Posterior vena cava (tissue), 2 donors: ENCODE data around the gene TNK1. TPM values are rescaled to one million over a fixed set of nuclear protein-coding genes. Genes with fewer than 3 reads are reported as not detected.
"Not testable (repeated sequence)": the region's sequence is repeated elsewhere in the genome, so short reads cannot be mapped to it uniquely, and the experiment has no call there.

Source experiments
- DNase-seq: peaks from one replicate; pipeline ENCODE4 v3.0.0-alpha.2; 2020; ENCODE audit warnings: low spot score
- intact Hi-C, 2 donors: fragments of 100-400 bp; cut with DNase I; formaldehyde crosslinking; loops; one replicate each; pipeline versions ENCODE4 v1.14.1 to v1.14.2; 2022 to 2023
- total RNA-seq, 2 donors: library from RNA; stranded (reverse); fragmentation: NEBNext Ultra II Directional; extraction: Animal tissue kit (Norgen Biotek cat#: 25700); gene quantifications; one replicate each; pipeline ENCODE4 v1.2.1, GENCODE V29; 2021
- donor health status: DM: yes; HTN: yes; CAD: no.
- donor health status: DM: yes; HTN: yes; CAD: no.

Gene TNK1
- total RNA-seq, 2 donors from 2014 or later: 1.6 to 1.8 TPM

GRCh38 chr17:7352910-7353635 lies 27.8 kb upstream of the TNK1 start:
- DNase-seq: no peak
- intact Hi-C loops: loop anchor here in 1 of 2 donors (10.0 kb wide), 2 partner anchors 82 to 212 kb away; partner anchors contain the start of genes FGF11, SENP3 and TMEM102

- no peak for DNase-seq
- intact Hi-C loops: loop anchor here in 1 of 2 donors (10.0 kb wide), 2 partner anchors 80 to 210 kb away; partner anchors contain the start of genes FGF11, SENP3 and TMEM102
Observed at GRCh38 chr17:7354262-7354843, 26.5 kb upstream of the TNK1 start.

DNA sequence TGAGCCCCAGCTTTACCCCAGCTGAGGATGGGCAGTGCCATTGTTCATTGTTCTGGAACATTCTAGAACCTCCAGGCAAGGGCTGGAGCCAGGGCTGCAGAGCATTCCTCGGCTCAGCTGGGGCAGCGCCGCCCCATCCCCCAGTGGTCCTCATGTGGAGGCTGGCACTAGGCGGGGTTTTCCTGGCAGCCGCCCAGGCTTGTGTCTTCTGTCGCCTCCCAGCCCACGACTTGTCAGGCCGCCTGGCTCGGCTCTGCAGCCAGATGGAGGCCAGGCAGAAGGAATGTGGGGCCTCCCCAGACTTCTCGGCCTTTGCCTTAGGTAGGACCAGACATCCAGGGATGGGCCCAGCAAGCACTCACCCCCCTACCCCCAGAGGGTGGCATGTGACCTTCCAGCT lies 25.8 kb upstream of the TNK1 start, which contains the start of gene TMEM95:
Gene TMEM95, plus strand, starts transcription at position 104 of the 400 bp plus-strand sequence. Its CDS starts 49 bp downstream, at position 153.
- DNase-seq: no peak
- intact Hi-C loops: loop anchor here in 1 of 2 donors (5.0 to 10.0 kb wide), 3 partner anchors 80 to 210 kb away; partner anchors contain the start of genes FGF11, SENP3 and TMEM102

- DNase-seq: no peak
- intact Hi-C loops: loop anchor here in 1 of 2 donors (5.0 to 10.0 kb wide), 3 partner anchors 79 to 209 kb away; partner anchors contain the start of genes FGF11, SENP3 and TMEM102
Observed at GRCh38 chr17:7355573-7355972, 25.3 kb upstream of the TNK1 start.

- intact Hi-C loops: loop anchor here in 1 of 2 donors (5.0 to 10.0 kb wide), 3 partner anchors 79 to 209 kb away; partner anchors contain the start of genes FGF11, SENP3 and TMEM102
Observed at GRCh38 chr17:7356072-7356549, 24.8 kb upstream of the TNK1 start.

GRCh38 chr17:7356756-7357155 lies 24.1 kb upstream of the TNK1 start:
- intact Hi-C loops: loop anchor here in 1 of 2 donors (5.0 to 10.0 kb wide), 3 partner anchors 78 to 208 kb away; partner anchors contain the start of genes FGF11, SENP3 and TMEM102
- DNase-seq: no peak

More at GRCh38 chr17:7356072-7356549, 24.8 kb upstream of the TNK1 start:
- DNase-seq: peak; percentile 91

- no peak for DNase-seq
- intact Hi-C loops: loop anchor here in 1 of 2 donors (5.0 to 10.0 kb wide), 3 partner anchors 77 to 207 kb away; partner anchors contain the start of genes FGF11, SENP3 and TMEM102
Observed at GRCh38 chr17:7357381-7357780, 23.5 kb upstream of the TNK1 start.

DNA sequence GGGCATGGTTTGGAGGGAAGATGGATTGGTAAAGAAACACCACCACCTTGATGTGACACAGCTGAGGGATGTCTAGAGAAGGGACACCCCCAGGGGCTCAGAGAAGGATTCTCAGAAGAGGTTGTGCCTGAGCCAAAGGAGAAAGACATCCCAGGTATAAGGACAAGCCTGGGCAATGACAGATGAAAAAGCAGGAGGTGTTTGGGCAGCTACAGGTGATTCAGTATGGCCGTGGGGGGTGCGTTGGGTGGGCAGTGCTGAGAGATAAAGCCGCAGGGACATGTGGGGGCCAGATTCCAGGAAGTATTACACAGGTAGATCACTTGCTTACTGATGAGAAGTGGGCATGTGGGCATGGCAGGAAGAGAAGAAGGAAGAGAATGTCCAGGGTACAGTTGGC lies 19.0 kb upstream of the TNK1 start:
- intact Hi-C loops: no loop called here
- DNase-seq: no peak

- intact Hi-C loops: no loop called here
- no peak for DNase-seq
Observed at GRCh38 chr17:7363311-7363710, 17.6 kb upstream of the TNK1 start.

- intact Hi-C loops, DNase-seq: not testable (repeated sequence)
Observed at GRCh38 chr17:7365963-7366362, 14.9 kb upstream of the TNK1 start.

- intact Hi-C loops: no loop called here
- DNase-seq: no peak
Observed at GRCh38 chr17:7367083-7367482, 13.8 kb upstream of the TNK1 start.

DNA sequence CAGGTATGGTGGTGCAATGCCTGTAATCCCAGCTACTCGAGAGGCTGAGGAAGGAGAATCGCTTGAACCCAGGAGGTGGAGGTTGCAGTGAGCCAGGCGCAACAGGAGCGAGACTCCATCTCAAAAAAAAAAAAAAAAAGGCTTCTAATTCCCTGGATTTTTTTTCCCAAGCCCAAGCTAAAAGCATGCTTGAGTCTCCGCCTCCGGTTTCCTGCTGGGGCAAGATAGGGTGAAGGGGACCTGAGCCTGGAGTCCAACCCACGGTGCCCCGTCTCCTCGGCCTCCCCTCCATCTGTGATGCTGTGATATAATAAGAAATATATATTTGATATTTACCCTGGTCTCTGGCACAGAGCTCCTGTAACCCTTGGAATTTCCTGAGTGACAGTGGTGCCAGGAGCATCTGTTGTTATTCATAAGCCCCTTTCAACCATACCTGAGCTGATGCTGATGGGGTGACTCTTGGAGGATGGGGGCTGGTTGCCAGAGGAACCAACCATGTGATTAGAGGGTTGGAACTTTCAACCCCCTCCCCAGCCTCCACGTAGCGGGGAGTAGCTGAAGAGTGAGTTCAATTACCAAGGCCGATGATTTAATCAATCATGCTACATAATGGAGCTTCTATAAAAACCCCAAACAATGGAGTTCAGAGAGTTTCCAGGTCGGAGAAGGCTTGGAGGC lies 12.8 kb upstream of the TNK1 start:
- intact Hi-C loops: no loop called here
- no peak for DNase-seq

GRCh38 chr17:7368599-7368994 lies 12.3 kb upstream of the TNK1 start:
- intact Hi-C loops, DNase-seq: not testable (repeated sequence)

DNA sequence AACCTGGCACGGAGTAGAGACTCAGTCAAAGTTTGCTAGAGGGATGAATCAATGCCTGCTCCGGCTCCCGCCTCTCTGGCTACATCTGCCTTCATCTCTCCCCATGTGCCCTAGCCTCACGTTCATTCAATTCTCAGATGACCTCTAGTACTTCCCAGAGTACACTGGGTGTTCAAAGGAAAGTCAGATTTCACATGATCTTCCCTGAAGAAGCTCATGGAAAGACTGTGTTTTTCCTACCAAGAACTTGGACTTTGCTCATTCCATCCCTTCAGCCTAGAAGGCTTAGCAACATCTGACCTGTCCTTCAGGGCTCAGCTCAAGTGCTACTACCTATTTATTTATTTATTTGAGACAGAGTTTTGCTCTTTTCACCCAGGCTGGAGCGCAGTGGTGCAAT lies 11.1 kb upstream of the TNK1 start:
- no peak for DNase-seq

DNA sequence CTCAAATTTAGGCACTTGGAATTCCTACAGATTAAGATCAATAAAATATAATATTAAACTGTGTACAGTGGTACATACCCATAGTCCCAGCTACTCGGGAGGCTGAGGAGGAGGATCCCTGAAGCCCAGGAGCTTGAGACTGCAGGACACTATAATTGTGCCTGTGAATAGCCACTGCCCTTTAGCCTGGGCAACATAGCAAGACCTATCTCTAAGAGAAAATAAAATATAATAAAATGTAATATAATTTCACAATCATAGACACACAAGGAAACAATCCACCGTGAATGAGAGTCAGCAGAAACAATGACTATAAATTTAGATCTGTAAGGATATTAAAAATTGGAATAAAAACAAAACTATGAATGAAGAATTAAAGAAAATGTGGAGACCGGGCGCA lies 10.0 kb upstream of the TNK1 start:
- intact Hi-C loops: no loop called here
- no peak for DNase-seq

More for the DNA sequence above, 11.1 kb upstream of the TNK1 start:
- intact Hi-C loops: no loop called here

- no peak for DNase-seq
- intact Hi-C loops: no loop called here
Observed at GRCh38 chr17:7374353-7374752, 6.5 kb upstream of the TNK1 start.

- DNase-seq: no peak
- intact Hi-C loops: no loop called here
Observed at GRCh38 chr17:7379134-7379533, 1.8 kb upstream of the TNK1 start.

DNA sequence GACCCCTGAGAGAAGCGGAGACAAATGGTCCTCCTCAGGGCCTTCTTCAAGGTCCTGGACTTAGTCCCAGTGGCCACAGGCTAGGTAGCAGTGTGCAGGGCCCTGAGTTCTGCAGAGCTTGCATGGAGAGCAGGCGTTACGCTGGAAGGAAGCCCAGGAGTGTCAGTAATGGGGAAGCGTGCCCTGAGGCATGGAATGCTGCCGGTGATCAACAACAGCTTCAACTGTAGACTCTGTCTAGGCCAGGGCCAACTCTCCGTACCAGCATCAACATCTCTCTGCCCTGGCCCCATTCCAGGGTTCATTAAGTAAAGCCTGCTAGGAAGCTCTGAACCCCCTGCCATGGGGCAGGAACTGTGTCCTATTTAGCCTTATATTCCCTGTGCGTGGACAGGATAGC lies 568 bp upstream of the TNK1 start:
- no peak for DNase-seq
- intact Hi-C loops: no loop called here

- no peak for DNase-seq
- intact Hi-C loops: no loop called here
Observed at GRCh38 chr17:7382901-7383300, 2.0 kb downstream of the TNK1 start.
